ENCODE data around the gene EMCN.

The EMCN gene

GRCh38 chr4:100545427-100545826, 27.6 kb upstream of the EMCN start:
- H3K4me3 ChIP-seq (ENCODE audit: low read length, poor library complexity, severe bottlenecking) = no peak overlapping the region
- no peak for TF ChIP-seq EZH2phosphoT487 (IDR thresholded peaks at IDR 0.05; ENCODE audit: borderline replicate concordance)
- TF ChIP-seq CTCF (conservative IDR thresholded peaks at IDR 0.05; ENCODE audit: low read length) = no peak
- no peaks in the 10 kb centered on the region for H3K79me2 ChIP-seq (ENCODE audit: insufficient read depth, low read length)
- no peak overlapping the region for H3K9ac ChIP-seq (ENCODE audit: low read depth, low read length, poor library complexity, severe bottlenecking)
- H3K36me3 ChIP-seq (ENCODE audit: insufficient read depth, low read length) = no peaks in the 10 kb centered on the region
- no peaks in the 10 kb centered on the region for H3K9me2 ChIP-seq (replicated peaks; ENCODE audit: low read depth, low read length)
- H3F3A ChIP-seq (ENCODE audit: low read depth) = no peaks in the 10 kb centered on the region; the same call in 1 of the 2 replicates
- no peaks in the 10 kb centered on the region for H4K20me1 ChIP-seq (ENCODE audit: insufficient read depth, low read length, poor library complexity, severe bottlenecking)
- H2AFZ ChIP-seq (ENCODE audit: low read length) = no peak overlapping the region
- H3K4me1 ChIP-seq (ENCODE audit: insufficient read depth, low read length, poor library complexity, severe bottlenecking) = peaks cover 26% of the 10 kb centered on the region
- no peak overlapping the region for H3K4me2 ChIP-seq (ENCODE audit: low read depth, low read length, poor library complexity, severe bottlenecking)
- no peaks in the 10 kb centered on the region for H3K27me3 ChIP-seq (ENCODE audit: insufficient read depth, low read length, poor library complexity, severe bottlenecking)
- no peaks in the 10 kb centered on the region for H3K9me3 ChIP-seq (ENCODE audit: insufficient read depth, low read depth, low read length)

- TF ChIP-seq CTCF (conservative IDR thresholded peaks at IDR 0.05; ENCODE audit: low read length) (no peak), EZH2phosphoT487 (IDR thresholded peaks at IDR 0.05; ENCODE audit: borderline replicate concordance) (no peak)
- peak overlapping the region; percentile 58 for H3K4me2 ChIP-seq (ENCODE audit: low read depth, low read length, poor library complexity, severe bottlenecking)
- H2AFZ ChIP-seq (ENCODE audit: low read length) = no peak overlapping the region
- H3K36me3 ChIP-seq (ENCODE audit: insufficient read depth, low read length) = no peaks in the 10 kb centered on the region
- H3K9me2 ChIP-seq (replicated peaks; ENCODE audit: low read depth, low read length) = no peaks in the 10 kb centered on the region
- peak overlapping the region; percentile 10 for H3K4me3 ChIP-seq (ENCODE audit: low read length, poor library complexity, severe bottlenecking)
- no peak overlapping the region for H3K9ac ChIP-seq (ENCODE audit: low read depth, low read length, poor library complexity, severe bottlenecking)
- H3K27me3 ChIP-seq (ENCODE audit: insufficient read depth, low read length, poor library complexity, severe bottlenecking) = no peaks in the 10 kb centered on the region
- H3K79me2 ChIP-seq (ENCODE audit: insufficient read depth, low read length) = no peaks in the 10 kb centered on the region
- peaks cover 5% of the 10 kb centered on the region; the same call in 1 of the 2 replicates for H3F3A ChIP-seq (ENCODE audit: low read depth)
- peaks cover 28% of the 10 kb centered on the region for H3K4me1 ChIP-seq (ENCODE audit: insufficient read depth, low read length, poor library complexity, severe bottlenecking)
- H3K9me3 ChIP-seq (ENCODE audit: insufficient read depth, low read depth, low read length) = no peaks in the 10 kb centered on the region
- no peaks in the 10 kb centered on the region for H4K20me1 ChIP-seq (ENCODE audit: insufficient read depth, low read length, poor library complexity, severe bottlenecking)
Measured at GRCh38 chr4:100540131-100540530, 22.3 kb upstream of the EMCN start.

DNA sequence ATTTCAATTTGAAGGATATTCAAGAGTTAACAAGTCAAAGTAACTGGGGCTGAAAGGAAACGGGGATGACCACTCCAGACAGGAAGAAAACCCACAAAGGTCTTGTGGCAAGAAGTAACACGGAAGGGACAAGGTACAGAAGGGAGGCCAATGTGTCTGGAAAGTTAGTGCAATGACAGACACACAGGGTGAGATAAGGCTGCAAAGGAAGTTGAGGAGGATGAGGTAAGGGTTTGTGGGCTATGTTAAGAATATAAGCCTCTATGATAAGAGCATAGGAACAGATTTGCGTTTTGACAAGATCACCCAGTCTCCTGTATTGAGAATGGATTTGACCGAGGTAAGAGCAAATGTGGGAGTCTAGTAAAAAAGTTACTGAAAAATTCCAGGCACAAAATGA, 21.9 kb upstream of the EMCN start:
- peaks cover 28% of the 10 kb centered on the region for H3K4me1 ChIP-seq (ENCODE audit: insufficient read depth, low read length, poor library complexity, severe bottlenecking)
- H3K9me2 ChIP-seq (replicated peaks; ENCODE audit: low read depth, low read length) = no peaks in the 10 kb centered on the region
- H3F3A ChIP-seq (ENCODE audit: low read depth) = peaks cover 5% of the 10 kb centered on the region; the same call in 1 of the 2 replicates
- H3K9me3 ChIP-seq (ENCODE audit: insufficient read depth, low read depth, low read length) = no peaks in the 10 kb centered on the region
- H3K4me3 ChIP-seq (ENCODE audit: low read length, poor library complexity, severe bottlenecking) = peak overlapping the region; percentile 15
- no peak overlapping the region for H3K9ac ChIP-seq (ENCODE audit: low read depth, low read length, poor library complexity, severe bottlenecking)
- TF ChIP-seq CTCF (conservative IDR thresholded peaks at IDR 0.05; ENCODE audit: low read length) = no peak
- TF ChIP-seq EZH2phosphoT487 (IDR thresholded peaks at IDR 0.05; ENCODE audit: borderline replicate concordance) = peak; percentile 73; the same call in 1 of the 2 replicates
- H3K27me3 ChIP-seq (ENCODE audit: insufficient read depth, low read length, poor library complexity, severe bottlenecking) = no peaks in the 10 kb centered on the region
- H3K36me3 ChIP-seq (ENCODE audit: insufficient read depth, low read length) = no peaks in the 10 kb centered on the region
- no peaks in the 10 kb centered on the region for H4K20me1 ChIP-seq (ENCODE audit: insufficient read depth, low read length, poor library complexity, severe bottlenecking)
- H2AFZ ChIP-seq (ENCODE audit: low read length) = no peak overlapping the region
- H3K79me2 ChIP-seq (ENCODE audit: insufficient read depth, low read length) = no peaks in the 10 kb centered on the region
- H3K4me2 ChIP-seq (ENCODE audit: low read depth, low read length, poor library complexity, severe bottlenecking) = peak overlapping the region; percentile 58

Data from Loucy (cell line).